HepG2 (cell line): ENCODE measurements around the gene ULK3. TPM values are rescaled to one million over a fixed set of nuclear protein-coding genes. Genes with fewer than 3 reads are reported as not detected.

Experiments used
- ATAC-seq: fragments of 200-7000 bp; cut with Tn5 transposase; 3 replicates; pipeline ENCODE4 v1.9.1; 2020; ENCODE audit warnings: mild to moderate bottlenecking, moderate library complexity
- BruUV-seq: library from RNA; stranded (reverse); fragments of 400-500 nt; replicated peaks from 2 replicates; lab custom pipeline; 2021; lab: Mats Ljungman, UMichigan
- CTCF ChIA-PET: fragments of 300-600 bp; formaldehyde crosslinking; extraction: SDS; loops from one replicate; lab custom pipeline; 2021; ENCODE audit warnings: low total read pairs, inconsistent platforms, low intra/inter-chr PET ratio; lab: Yijun Ruan, JAX
- POLR2A ChIA-PET: fragments of 350-600 bp; sonication (Branson Sonifier 250); formaldehyde crosslinking; loops from one replicate; lab custom pipeline; 2020; ENCODE audit warnings: antibody characterized with exemption, inconsistent platforms; lab: Yijun Ruan, JAX
- DNase-seq: peaks from one replicate; pipeline ENCODE4 v3.0.0-alpha.2; 2015; ENCODE audit warnings: low spot score
- FAIRE-seq: peaks from 3 replicates; lab custom pipeline; 2011; peaks lifted over from hg19 to GRCh38; lab: Jason Lieb, UNC
- H2AFZ ChIP-seq: one replicate; pipeline ENCODE4 v1.6.1; 2011; ENCODE audit warnings: low read length, inconsistent platforms
- H3K27ac ChIP-seq: fragments of 300-600 bp; 3 replicates; pipeline ENCODE4 v1.8.0; 2011; ENCODE audit warnings: mixed run types, mild to moderate bottlenecking, mixed read lengths, low read length, inconsistent platforms; ENCODE audit not compliant: insufficient read depth; ENCODE audit errors: extremely low read length
- H3K27me3 ChIP-seq, 2 experiments: fragments of 200-600 bp in 1 of 2; 2 replicates in 1 of 2; 3 replicates in 1 of 2; pipeline versions ENCODE4 v1.6.0 to v1.8.0; 2011; ENCODE audit warnings: low read length in 2 of 2, mild to moderate bottlenecking in 2 of 2, moderate library complexity in 2 of 2, inconsistent platforms in 1 of 2; ENCODE audit not compliant: insufficient read depth in 2 of 2, control insufficient read depth in 1 of 2
- H3K36me3 ChIP-seq, 2 experiments: fragments of 200-600 bp in 1 of 2; replicated peaks in 1 of 2; 2 replicates in 1 of 2; 3 replicates in 1 of 2; pipeline versions ENCODE4 v1.5.1 to v1.8.0; 2011; ENCODE audit warnings: low read length in 2 of 2, inconsistent platforms in 1 of 2; ENCODE audit not compliant: insufficient read depth in 2 of 2, control insufficient read depth in 1 of 2
- H3K4me1 ChIP-seq: 2 replicates; pipeline ENCODE4 v1.5.1; 2012; ENCODE audit warnings: low read length, inconsistent platforms; ENCODE audit not compliant: insufficient read depth
- H3K4me2 ChIP-seq: 2 replicates; pipeline ENCODE4 v1.6.0; 2011; ENCODE audit warnings: low read depth, low read length, inconsistent platforms
- H3K4me3 ChIP-seq, 3 experiments: fragments of 200-600 bp in 1 of 3; sonication (generic), shearing (Covaris generic) in 1 of 3; replicated peaks in 1 of 3; 2 replicates each; pipeline ENCODE4 v1.5.1; 2011 to 2016; ENCODE audit warnings: low read length in 3 of 3, inconsistent platforms in 2 of 3, low read depth in 2 of 3, mild to moderate bottlenecking in 2 of 3, control low read depth in 1 of 3, mixed read lengths in 1 of 3; ENCODE audit not compliant: insufficient read depth in 1 of 3
- H3K79me2 ChIP-seq: one replicate; pipeline ENCODE4 v1.6.1; 2011; ENCODE audit warnings: low read length, inconsistent platforms; ENCODE audit not compliant: insufficient read depth
- H3K9ac ChIP-seq: 2 replicates; pipeline ENCODE4 v1.6.0; 2011; ENCODE audit warnings: mild to moderate bottlenecking, low read depth, low read length, inconsistent platforms; ENCODE audit not compliant: insufficient read depth
- H3K9me3 ChIP-seq: 2 replicates; pipeline ENCODE4 v1.5.1; 2012; ENCODE audit warnings: mild to moderate bottlenecking, low read length
- H4K20me1 ChIP-seq: 2 replicates; pipeline ENCODE4 v1.6.0; 2011; ENCODE audit warnings: inconsistent platforms, mild to moderate bottlenecking, low read length, moderate library complexity; ENCODE audit not compliant: insufficient read depth
- BRCA1 ChIP-seq: sonication (generic); formaldehyde crosslinking; IDR thresholded peaks from 2 replicates; pipeline ENCODE4 v1.4.0; 2020; ENCODE audit warnings: missing genetic modification reagents
- FOSL1 ChIP-seq: sonication (generic); formaldehyde crosslinking; IDR thresholded peaks from 2 replicates; pipeline ENCODE4 v1.9.0; 2021; ENCODE audit warnings: missing genetic modification reagents, borderline replicate concordance
- ISX ChIP-seq: sonication (generic); formaldehyde crosslinking; conservative IDR thresholded peaks from 2 replicates; pipeline ENCODE4 v1.5.0; 2020; ENCODE audit warnings: missing genetic modification reagents
- MEIS2 ChIP-seq: sonication (generic); formaldehyde crosslinking; IDR thresholded peaks from 2 replicates; pipeline ENCODE4 v1.9.0; 2021; ENCODE audit warnings: mild to moderate bottlenecking, missing genetic modification reagents
- NFRKB ChIP-seq: fragments of 450-650 bp; IDR thresholded peaks from 2 replicates; pipeline ENCODE4 v1.6.1; 2017
- POLR2A ChIP-seq, 2 experiments: IDR thresholded peaks; 2 replicates each; pipeline ENCODE4 v1.6.1; 2011; ENCODE audit warnings: low read depth in 2 of 2, low read length in 2 of 2, mild to moderate bottlenecking in 1 of 2, moderate library complexity in 1 of 2; ENCODE audit not compliant: insufficient read depth in 1 of 2
- RXRA ChIP-seq: sonication (generic); formaldehyde crosslinking; IDR thresholded peaks from 2 replicates; pipeline ENCODE4 v1.5.1; 2020; ENCODE audit warnings: missing genetic modification reagents
- SETDB1 ChIP-seq: sonication (generic); formaldehyde crosslinking; IDR thresholded peaks from 2 replicates; pipeline ENCODE4 v1.5.1; 2020; ENCODE audit warnings: missing genetic modification reagents, mild to moderate bottlenecking, borderline replicate concordance
- SYNCRIP ChIP-seq: fragments of 200-400 bp; formaldehyde crosslinking; IDR thresholded peaks from 2 replicates; pipeline ENCODE4 v1.6.1; 2018; ENCODE audit warnings: mild to moderate bottlenecking, low read depth, low read length; ENCODE audit not compliant: insufficient read depth
- TCF7L2 ChIP-seq: IDR thresholded peaks from 2 replicates; pipeline ENCODE4 v1.6.1; 2011; ENCODE audit warnings: mild to moderate bottlenecking, low read depth, low read length, moderate library complexity
- ZFP36L1 ChIP-seq: sonication (generic); formaldehyde crosslinking; IDR thresholded peaks from 2 replicates; pipeline ENCODE4 v1.8.0; 2022; ENCODE audit warnings: mild to moderate bottlenecking, missing genetic modification reagents, moderate library complexity
- ZFP62 ChIP-seq: sonication (generic); formaldehyde crosslinking; IDR thresholded peaks from 2 replicates; pipeline ENCODE4 v1.4.0; 2020; ENCODE audit warnings: missing genetic modification reagents
- ZNF205 ChIP-seq: IDR thresholded peaks from 2 replicates; pipeline ENCODE4 v1.6.1; 2018; ENCODE audit warnings: missing biosample characterization, missing genetic modification reagents
- ZNF567 ChIP-seq: sonication (generic); formaldehyde crosslinking; IDR thresholded peaks from 2 replicates; pipeline ENCODE4 v1.8.1; 2023; ENCODE audit warnings: mild to moderate bottlenecking, missing genetic modification reagents, borderline replicate concordance
- ZNF776 ChIP-seq: sonication (generic); formaldehyde crosslinking; IDR thresholded peaks from 2 replicates; pipeline ENCODE4 v1.4.0; 2020; ENCODE audit warnings: mild to moderate bottlenecking, missing genetic modification reagents
- ZSCAN29 ChIP-seq: sonication (generic); formaldehyde crosslinking; conservative IDR thresholded peaks from 2 replicates; pipeline ENCODE4 v1.4.0; 2020; ENCODE audit warnings: mild to moderate bottlenecking, missing genetic modification reagents
- WGBS: methylation state at CpG from one replicate; pipeline ENCODE4 v1.1.6; 2017; ENCODE audit warnings: low lambda C conversion rate; 5-methylcytosine and 5-hydroxymethylcytosine counted together
- in situ Hi-C: cut with HindIII; loops from 2 replicates; pipeline ENCODE4 v1.10.0; 2017; ENCODE audit warnings: low pct_unique_long_range_greater_than_20kb; ENCODE audit not compliant: extremely low pct_ligation_motif_present
- intact Hi-C: fragments of 100-400 bp; cut with micrococcal nuclease; formaldehyde crosslinking; loops from one replicate; pipeline ENCODE4 v1.10.0; 2022; ENCODE audit not compliant: unreplicated experiment
- polyA plus RNA-seq, 8 experiments: library from polyadenylated mRNA; depleted of rRNA in 3 of 8; stranded (reverse) in 7 of 8; unstranded in 1 of 8; fragments of >200 nt; fragmentation: Illumina TruSeq in 4 of 8; extraction: Trizol in 4 of 8; gene quantifications; 2 replicates each; pipeline versions ENCODE4 v1.2.1 to v1.2.3, GENCODE V29; 2011 to 2016; ENCODE audit warnings: low read depth in 4 of 8, missing spikeins in 1 of 8, mixed read lengths in 1 of 8; ENCODE audit not compliant: insufficient read depth in 1 of 8
- total RNA-seq, 5 experiments: library from RNA; depleted of rRNA; stranded (reverse); fragments of >200 nt; fragmentation: Illumina TruSeq; extraction: Trizol; gene quantifications; 2 replicates each; pipeline ENCODE4 v1.2.3, GENCODE V29; 2016; ENCODE audit warnings: low read depth in 1 of 5
- TF ChIP-seq, protein P1 (sequence below): IDR thresholded peaks from 2 replicates; pipeline ENCODE4 v1.6.1; 2016; ENCODE audit warnings: missing compliant biosample characterization, missing genetic modification reagents, borderline replicate concordance
- TF ChIP-seq, protein P2 (sequence below): sonication (generic); formaldehyde crosslinking; IDR thresholded peaks from 2 replicates; pipeline ENCODE4 v1.4.0; 2020; ENCODE audit warnings: low read depth, mild to moderate bottlenecking, missing genetic modification reagents
- TF ChIP-seq, protein P3 (sequence below): IDR thresholded peaks from 2 replicates; pipeline ENCODE4 v1.6.1; 2016; ENCODE audit warnings: low read depth, missing genetic modification reagents, missing compliant biosample characterization

ULK3 gene
- total and polyA plus RNA-seq, 2 of the 13 experiments (the other 11 are each of a cell fraction or from before 2014, with no cell fraction given), result 15.2 to 23.7 TPM

DNA sequence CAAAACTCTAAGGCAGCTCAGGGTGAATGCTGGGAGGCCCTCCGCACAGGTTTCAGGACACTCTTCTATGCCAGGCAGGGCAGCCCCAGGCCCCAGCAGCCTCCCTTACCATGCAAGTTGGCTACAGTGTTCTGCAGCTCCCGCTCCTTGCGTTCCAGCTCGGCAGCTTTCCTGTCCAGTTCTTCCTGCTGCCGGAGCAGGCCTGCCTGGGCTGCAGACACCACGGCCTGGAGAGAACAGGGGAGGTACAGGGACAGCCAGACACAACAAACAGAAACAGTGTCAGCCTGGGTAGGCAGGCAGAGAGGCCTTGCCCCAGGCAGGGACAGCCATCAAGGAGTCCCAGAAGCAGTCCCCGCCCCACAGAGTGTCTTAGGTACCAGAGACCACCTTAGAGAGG, 9.0 kb upstream of the ULK3 start:
- FAIRE-seq, result no peak
- Histone ChIP-seq H3K79me2 (peaks cover 6% of the 10 kb centered on the region), H2AFZ (no peak overlapping the region), H4K20me1 (no peaks in the 10 kb centered on the region), H3K27me3 (no peaks in the 10 kb centered on the region), H3K9me3 (no peaks in the 10 kb centered on the region), H3K9ac (no peak overlapping the region), H3K4me2 (no peak overlapping the region), H3K27ac (no peak overlapping the region), H3K4me3 (no peak overlapping the region), H3K36me3 (peaks cover 26 to 70% of the 10 kb centered on the region in 2 experiments; a peak in 4 of 5 replicates), H3K4me1 (peaks cover 15% of the 10 kb centered on the region)
- BruUV-seq, result no TSS peak
- 93% methylated on average over 6 of the region's 7 CpGs for WGBS
- intact Hi-C loops, result no loop called here
- no peak for DNase-seq
- in situ Hi-C loops, result no loop called here
- ChIA-PET POLR2A (no interaction called here), CTCF (no interaction called here)
- no peak for ATAC-seq
- TF ChIP-seq ZSCAN29, result no peak
- TF ChIP-seq ZFP62 (CRISPR knock-in tag), result no peak
- TF ChIP-seq, protein P1, sequence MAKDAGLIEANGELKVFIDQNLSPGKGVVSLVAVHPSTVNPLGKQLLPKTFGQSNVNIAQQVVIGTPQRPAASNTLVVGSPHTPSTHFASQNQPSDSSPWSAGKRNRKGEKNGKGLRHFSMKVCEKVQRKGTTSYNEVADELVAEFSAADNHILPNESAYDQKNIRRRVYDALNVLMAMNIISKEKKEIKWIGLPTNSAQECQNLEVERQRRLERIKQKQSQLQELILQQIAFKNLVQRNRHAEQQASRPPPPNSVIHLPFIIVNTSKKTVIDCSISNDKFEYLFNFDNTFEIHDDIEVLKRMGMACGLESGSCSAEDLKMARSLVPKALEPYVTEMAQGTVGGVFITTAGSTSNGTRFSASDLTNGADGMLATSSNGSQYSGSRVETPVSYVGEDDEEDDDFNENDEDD (CRISPR knock-in tag), result no peak
- no peak for TF ChIP-seq RXRA
- no peak for TF ChIP-seq MEIS2 (CRISPR knock-in tag)
- TF ChIP-seq, protein P2, sequence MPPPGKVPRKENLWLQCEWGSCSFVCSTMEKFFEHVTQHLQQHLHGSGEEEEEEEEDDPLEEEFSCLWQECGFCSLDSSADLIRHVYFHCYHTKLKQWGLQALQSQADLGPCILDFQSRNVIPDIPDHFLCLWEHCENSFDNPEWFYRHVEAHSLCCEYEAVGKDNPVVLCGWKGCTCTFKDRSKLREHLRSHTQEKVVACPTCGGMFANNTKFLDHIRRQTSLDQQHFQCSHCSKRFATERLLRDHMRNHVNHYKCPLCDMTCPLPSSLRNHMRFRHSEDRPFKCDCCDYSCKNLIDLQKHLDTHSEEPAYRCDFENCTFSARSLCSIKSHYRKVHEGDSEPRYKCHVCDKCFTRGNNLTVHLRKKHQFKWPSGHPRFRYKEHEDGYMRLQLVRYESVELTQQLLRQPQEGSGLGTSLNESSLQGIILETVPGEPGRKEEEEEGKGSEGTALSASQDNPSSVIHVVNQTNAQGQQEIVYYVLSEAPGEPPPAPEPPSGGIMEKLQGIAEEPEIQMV, result no peak
- TF ChIP-seq ISX (CRISPR knock-in tag), result no peak
- no peak for TF ChIP-seq NFRKB
- no peak for TF ChIP-seq SYNCRIP
- no peak for TF ChIP-seq POLR2A (IDR thresholded peaks at IDR 0.05; ENCODE audit: insufficient read depth in 1 of 2, low read depth in 2 of 2, low read length in 2 of 2)
- no peak for TF ChIP-seq TCF7L2
- no peak for TF ChIP-seq SETDB1 (CRISPR knock-in tag)
- no peak for TF ChIP-seq ZNF776
- no peak for TF ChIP-seq BRCA1 (CRISPR knock-in tag)
- no peak for TF ChIP-seq ZFP36L1
- TF ChIP-seq, protein P3, sequence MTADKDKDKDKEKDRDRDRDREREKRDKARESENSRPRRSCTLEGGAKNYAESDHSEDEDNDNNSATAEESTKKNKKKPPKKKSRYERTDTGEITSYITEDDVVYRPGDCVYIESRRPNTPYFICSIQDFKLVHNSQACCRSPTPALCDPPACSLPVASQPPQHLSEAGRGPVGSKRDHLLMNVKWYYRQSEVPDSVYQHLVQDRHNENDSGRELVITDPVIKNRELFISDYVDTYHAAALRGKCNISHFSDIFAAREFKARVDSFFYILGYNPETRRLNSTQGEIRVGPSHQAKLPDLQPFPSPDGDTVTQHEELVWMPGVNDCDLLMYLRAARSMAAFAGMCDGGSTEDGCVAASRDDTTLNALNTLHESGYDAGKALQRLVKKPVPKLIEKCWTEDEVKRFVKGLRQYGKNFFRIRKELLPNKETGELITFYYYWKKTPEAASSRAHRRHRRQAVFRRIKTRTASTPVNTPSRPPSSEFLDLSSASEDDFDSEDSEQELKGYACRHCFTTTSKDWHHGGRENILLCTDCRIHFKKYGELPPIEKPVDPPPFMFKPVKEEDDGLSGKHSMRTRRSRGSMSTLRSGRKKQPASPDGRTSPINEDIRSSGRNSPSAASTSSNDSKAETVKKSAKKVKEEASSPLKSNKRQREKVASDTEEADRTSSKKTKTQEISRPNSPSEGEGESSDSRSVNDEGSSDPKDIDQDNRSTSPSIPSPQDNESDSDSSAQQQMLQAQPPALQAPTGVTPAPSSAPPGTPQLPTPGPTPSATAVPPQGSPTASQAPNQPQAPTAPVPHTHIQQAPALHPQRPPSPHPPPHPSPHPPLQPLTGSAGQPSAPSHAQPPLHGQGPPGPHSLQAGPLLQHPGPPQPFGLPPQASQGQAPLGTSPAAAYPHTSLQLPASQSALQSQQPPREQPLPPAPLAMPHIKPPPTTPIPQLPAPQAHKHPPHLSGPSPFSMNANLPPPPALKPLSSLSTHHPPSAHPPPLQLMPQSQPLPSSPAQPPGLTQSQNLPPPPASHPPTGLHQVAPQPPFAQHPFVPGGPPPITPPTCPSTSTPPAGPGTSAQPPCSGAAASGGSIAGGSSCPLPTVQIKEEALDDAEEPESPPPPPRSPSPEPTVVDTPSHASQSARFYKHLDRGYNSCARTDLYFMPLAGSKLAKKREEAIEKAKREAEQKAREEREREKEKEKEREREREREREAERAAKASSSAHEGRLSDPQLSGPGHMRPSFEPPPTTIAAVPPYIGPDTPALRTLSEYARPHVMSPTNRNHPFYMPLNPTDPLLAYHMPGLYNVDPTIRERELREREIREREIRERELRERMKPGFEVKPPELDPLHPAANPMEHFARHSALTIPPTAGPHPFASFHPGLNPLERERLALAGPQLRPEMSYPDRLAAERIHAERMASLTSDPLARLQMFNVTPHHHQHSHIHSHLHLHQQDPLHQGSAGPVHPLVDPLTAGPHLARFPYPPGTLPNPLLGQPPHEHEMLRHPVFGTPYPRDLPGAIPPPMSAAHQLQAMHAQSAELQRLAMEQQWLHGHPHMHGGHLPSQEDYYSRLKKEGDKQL (CRISPR knock-in tag), result no peak
- no peak for TF ChIP-seq FOSL1 (CRISPR knock-in tag)
- TF ChIP-seq ZNF567, result no peak
- no peak for TF ChIP-seq ZNF205 (CRISPR knock-in tag)
